Liver (tissue), 9 donors: Measurements from ENCODE around the gene SSPN. TPM values are rescaled to one million over a fixed set of nuclear protein-coding genes. Genes with fewer than 3 reads are reported as not detected.
A peak's percentile ranks its signal among the peaks of the same experiment; 100 is the strongest.

Source experiments
- DNase-seq: peaks from one replicate; pipeline ENCODE4 v3.0.0-alpha.2; 2017; ENCODE audit warnings: low spot score
- H3K27ac ChIP-seq, 2 donors: one replicate each; pipeline ENCODE4 v1.7.0; 2013; ENCODE audit warnings: inconsistent platforms in 2 of 2, low read length in 2 of 2, control low read depth in 1 of 2, low read depth in 1 of 2, mild to moderate bottlenecking in 1 of 2
- H3K27me3 ChIP-seq, 4 donors: one replicate each; pipeline versions ENCODE4 v1.6.1 to v1.7.0; 2013; ENCODE audit warnings: low read length in 3 of 4, inconsistent platforms in 1 of 4, mild to moderate bottlenecking in 1 of 4, moderate library complexity in 1 of 4; ENCODE audit not compliant: control insufficient read depth in 4 of 4, insufficient read depth in 4 of 4
- H3K36me3 ChIP-seq, 4 donors: one replicate each; pipeline versions ENCODE4 v1.6.1 to v1.7.0; 2013; ENCODE audit warnings: low read length in 3 of 4, mild to moderate bottlenecking in 3 of 4, low read depth in 1 of 4, moderate library complexity in 1 of 4; ENCODE audit not compliant: control insufficient read depth in 4 of 4, insufficient read depth in 3 of 4
- H3K4me1 ChIP-seq, 4 donors: one replicate each; pipeline versions ENCODE4 v1.6.1 to v1.7.0; 2013; ENCODE audit warnings: low read length in 3 of 4, mild to moderate bottlenecking in 3 of 4, moderate library complexity in 1 of 4; ENCODE audit not compliant: control insufficient read depth in 4 of 4, insufficient read depth in 4 of 4
- H3K4me3 ChIP-seq, 3 donors: one replicate each; pipeline versions ENCODE4 v1.6.1 to v1.7.0; 2013; ENCODE audit warnings: low read length in 3 of 3, control low read depth in 1 of 3, low read depth in 1 of 3, mild to moderate bottlenecking in 1 of 3
- H3K9ac ChIP-seq, 2 donors: one replicate each; pipeline ENCODE4 v1.7.0; 2013; ENCODE audit warnings: low read length in 2 of 2, mild to moderate bottlenecking in 2 of 2, moderate library complexity in 2 of 2, control low read depth in 1 of 2, low read depth in 1 of 2
- H3K9me3 ChIP-seq, 4 donors: one replicate each; pipeline versions ENCODE4 v1.6.1 to v1.7.0; 2013; ENCODE audit warnings: low read length in 3 of 4; ENCODE audit not compliant: control insufficient read depth in 4 of 4
- ATF3 ChIP-seq: IDR thresholded peaks from 2 replicates; pipeline ENCODE4 v1.6.1; 2016; ENCODE audit warnings: antibody characterized with exemption
- EGR1 ChIP-seq, 2 donors: IDR thresholded peaks; 2 replicates each; pipeline ENCODE4 v1.6.1; 2016 to 2018; ENCODE audit warnings: antibody characterized with exemption in 2 of 2, low read depth in 2 of 2
- FOXA1 ChIP-seq: IDR thresholded peaks from 2 replicates; pipeline ENCODE4 v1.6.1; 2016; ENCODE audit warnings: antibody characterized with exemption
- FOXA2 ChIP-seq: IDR thresholded peaks from 2 replicates; pipeline ENCODE4 v1.6.1; 2016; ENCODE audit warnings: antibody characterized with exemption
- GABPA ChIP-seq, 2 donors: IDR thresholded peaks in 1 of 2; conservative IDR thresholded peaks in 1 of 2; 2 replicates each; pipeline ENCODE4 v1.6.1; 2016; ENCODE audit warnings: antibody characterized with exemption in 2 of 2, mild to moderate bottlenecking in 1 of 2, moderate library complexity in 1 of 2
- HNF4A ChIP-seq, 2 donors: conservative IDR thresholded peaks; 2 replicates each; pipeline ENCODE4 v1.6.1; 2016; ENCODE audit warnings: antibody characterized with exemption in 2 of 2, mild to moderate bottlenecking in 2 of 2
- HNF4G ChIP-seq: IDR thresholded peaks from 2 replicates; pipeline ENCODE4 v1.6.1; 2016; ENCODE audit warnings: antibody characterized with exemption
- JUND ChIP-seq, 2 donors: IDR thresholded peaks; 2 replicates each; pipeline ENCODE4 v1.6.1; 2016; ENCODE audit warnings: antibody characterized with exemption in 2 of 2
- MAX ChIP-seq: IDR thresholded peaks from 2 replicates; pipeline ENCODE4 v1.6.1; 2016; ENCODE audit warnings: antibody characterized with exemption
- NR2F2 ChIP-seq: IDR thresholded peaks from 2 replicates; pipeline ENCODE4 v1.6.1; 2016; ENCODE audit warnings: antibody characterized with exemption
- RAD21 ChIP-seq, 2 donors: IDR thresholded peaks; 2 replicates each; pipeline ENCODE4 v1.6.1; 2016; ENCODE audit warnings: antibody characterized with exemption in 2 of 2, mild to moderate bottlenecking in 2 of 2
- REST ChIP-seq: IDR thresholded peaks from 2 replicates; pipeline ENCODE4 v1.6.1; 2016; ENCODE audit warnings: antibody characterized with exemption, mild to moderate bottlenecking
- SP1 ChIP-seq: IDR thresholded peaks from 2 replicates; pipeline ENCODE4 v1.6.1; 2018; ENCODE audit warnings: antibody characterized with exemption, mild to moderate bottlenecking
- TAF1 ChIP-seq: conservative IDR thresholded peaks from 2 replicates; pipeline ENCODE4 v1.6.1; 2016; ENCODE audit warnings: antibody characterized with exemption, mild to moderate bottlenecking
- YY1 ChIP-seq: IDR thresholded peaks from 2 replicates; pipeline ENCODE4 v1.6.1; 2016; ENCODE audit warnings: antibody characterized with exemption, mild to moderate bottlenecking
- ZBTB33 ChIP-seq: IDR thresholded peaks from 2 replicates; pipeline ENCODE4 v1.6.1; 2016; ENCODE audit warnings: antibody characterized with exemption
- WGBS: extraction: QIAGEN DNeasy Blood & Tissue Kit; methylation state at CpG from one replicate; pipeline ENCODE4 v1.1.7; 2013; 5-methylcytosine and 5-hydroxymethylcytosine counted together
- polyA plus RNA-seq, 2 donors: library from polyadenylated mRNA; stranded (reverse) in 1 of 2; unstranded in 1 of 2; fragments of 200-250 nt in 1 of 2; fragments of >200 nt in 1 of 2; fragmentation: Nextera tagmentation in 1 of 2; extraction: Ambion mirVana in 1 of 2; gene quantifications; one replicate each; pipeline versions ENCODE4 v1.2.1 to v1.2.3, GENCODE V29; 2013 to 2015
- total RNA-seq, 2 donors: library from RNA; depleted of rRNA; stranded (reverse); fragments of >200 nt; gene quantifications; one replicate each; pipeline ENCODE4 v1.2.3, GENCODE V29; 2014
- donor health status: healthy.
- donor health status: healthy.
- donor health status: healthy.
- donor health status: healthy.
- donor health status: healthy.

SSPN gene
- total and polyA plus RNA-seq, 4 donors = 0.33 to 0.67 (median 0.46) TPM

GRCh38 chr12:26226122-26226521 is 30.7 kb downstream of the SSPN start:
- H3K4me1 ChIP-seq = peaks cover 3 to 10% (median 5%) of the 10 kb centered on the region in 4 donors
- no peaks in the 10 kb centered on the region for H3K9me3 ChIP-seq
- H3K4me3 ChIP-seq = no peak overlapping the region
- no peak overlapping the region for H3K27ac ChIP-seq
- H3K9ac ChIP-seq = no peak overlapping the region
- TF ChIP-seq ATF3 = no peak
- no peak for TF ChIP-seq TAF1
- TF ChIP-seq YY1 = no peak
- no peak for TF ChIP-seq EGR1 (IDR thresholded peaks at IDR 0.05; ENCODE audit: low read depth in 2 of 2)
- TF ChIP-seq SP1 = no peak
- no peak for TF ChIP-seq REST
- TF ChIP-seq JUND (IDR thresholded peaks at IDR 0.05) = no peak
- no peak for TF ChIP-seq FOXA1
- TF ChIP-seq NR2F2 = no peak
- no peak for TF ChIP-seq FOXA2
- no peak for TF ChIP-seq HNF4G
- no peak for TF ChIP-seq HNF4A (conservative IDR thresholded peaks at IDR 0.05)
- TF ChIP-seq GABPA (IDR thresholded peaks at IDR 0.05 in 1 of 2, conservative IDR thresholded peaks at IDR 0.05 in 1 of 2) = no peak
- TF ChIP-seq MAX = no peak
- no peak for TF ChIP-seq ZBTB33
- peaks cover 0 to 13% (median 0%) of the 10 kb centered on the region in 4 donors for H3K27me3 ChIP-seq
- 56% methylated on average over 10 of the region's 10 CpGs for WGBS
- H3K36me3 ChIP-seq = no peaks in the 10 kb centered on the region
- DNase-seq = no peak

GRCh38 chr12:26226629-26227360 is 31.4 kb downstream of the SSPN start:
- Histone ChIP-seq H3K27ac (no peak overlapping the region), H3K36me3 (no peaks in the 10 kb centered on the region), H3K27me3 (peaks cover 0 to 13% (median 0%) of the 10 kb centered on the region in 4 donors), H3K4me3 (peak overlapping the region in 1 of 3 donors; percentile 35), H3K9me3 (no peaks in the 10 kb centered on the region), H3K9ac (no peak overlapping the region), H3K4me1 (peaks cover 3 to 10% (median 5%) of the 10 kb centered on the region in 4 donors)
- no peak for DNase-seq
- 5% methylated on average over 44 of the region's 44 CpGs for WGBS
- TF ChIP-seq GABPA (IDR thresholded peaks at IDR 0.05 in 1 of 2, conservative IDR thresholded peaks at IDR 0.05 in 1 of 2) (no peak), RAD21 (IDR thresholded peaks at IDR 0.05) (no peak), JUND (IDR thresholded peaks at IDR 0.05) (no peak), HNF4G (no peak)
